HUES6 (cell line): Measurements from ENCODE around the gene NCAN.
A peak's percentile ranks its signal among the peaks of the same experiment; 100 is the strongest.
"Not testable (repeated sequence)": the region's sequence is repeated elsewhere in the genome, so short reads cannot be mapped to it uniquely, and the experiment has no call there.

ENCODE experiments used
- H3K27ac ChIP-seq: 2 replicates; pipeline ENCODE4 v1.7.0; 2013; ENCODE audit warnings: low read depth, mild to moderate bottlenecking, low read length, inconsistent platforms
- H3K27me3 ChIP-seq: 2 replicates; pipeline ENCODE4 v1.6.1; 2013; ENCODE audit warnings: low read length; ENCODE audit not compliant: control insufficient read depth, insufficient read depth
- H3K36me3 ChIP-seq: 2 replicates; pipeline ENCODE4 v1.6.1; 2013; ENCODE audit warnings: low read length; ENCODE audit not compliant: control insufficient read depth, insufficient read depth
- H3K4me1 ChIP-seq: 2 replicates; pipeline ENCODE4 v1.6.1; 2013; ENCODE audit warnings: low read length; ENCODE audit not compliant: control insufficient read depth, insufficient read depth
- H3K4me3 ChIP-seq: 2 replicates; pipeline ENCODE4 v1.5.1; 2013; ENCODE audit warnings: low read depth, low read length
- H3K9ac ChIP-seq: one replicate; pipeline ENCODE4 v1.6.1; 2013; ENCODE audit warnings: mild to moderate bottlenecking, low read length
- H3K9me3 ChIP-seq: 2 replicates; pipeline ENCODE4 v1.6.1; 2013; ENCODE audit warnings: low read depth, low read length; ENCODE audit not compliant: control insufficient read depth, insufficient read depth

The NCAN gene

DNA sequence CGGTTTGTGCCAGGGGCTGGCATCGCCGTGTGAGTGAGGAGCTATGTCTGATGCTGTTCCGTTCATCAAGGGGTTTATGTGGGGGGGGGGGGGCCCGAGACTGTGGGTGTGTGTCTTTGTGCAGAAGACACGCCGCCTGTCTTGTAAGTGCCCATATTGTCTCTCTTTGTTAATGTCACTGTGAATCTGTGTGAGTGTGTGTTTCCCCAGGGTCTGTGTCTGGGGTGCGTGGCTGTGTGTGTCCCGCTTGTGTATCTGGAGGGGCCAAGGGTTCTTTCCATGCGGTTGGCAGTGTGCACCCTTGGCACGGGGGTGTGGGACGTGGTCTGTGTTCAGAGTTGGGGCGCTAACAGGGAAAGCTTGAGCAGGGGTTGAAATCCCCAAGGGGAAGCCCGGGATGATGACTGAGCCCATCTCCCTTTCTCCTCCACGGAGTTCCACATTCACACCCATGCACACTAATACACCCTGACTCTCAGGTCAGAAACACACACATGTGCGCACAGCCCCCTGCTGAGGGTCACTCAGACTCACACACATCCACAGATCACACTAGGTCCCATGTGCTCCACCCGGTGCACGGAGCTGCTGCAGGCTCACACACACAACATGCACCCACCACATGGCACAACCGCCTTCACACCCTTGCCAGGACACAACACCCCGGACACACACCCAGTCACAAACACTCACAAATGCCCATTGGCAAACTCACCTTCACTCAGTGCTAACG lies 1.8 kb downstream of the NCAN start:
- H3K4me1 ChIP-seq: 0 out of 2 replicates have a peak, but pooled peaks cover 7% of the 10 kb centered on the region
- peaks cover 75% of the 10 kb centered on the region for H3K27me3 ChIP-seq
- H3K27ac ChIP-seq: no peak overlapping the region
- H3K9me3 ChIP-seq: no peaks in the 10 kb centered on the region
- H3K36me3 ChIP-seq: no peaks in the 10 kb centered on the region
- H3K4me3 ChIP-seq: no peak overlapping the region
- no peak overlapping the region for H3K9ac ChIP-seq

- Histone ChIP-seq H3K36me3 (no peaks in the 10 kb centered on the region), H3K4me3 (no peak overlapping the region), H3K9me3 (no peaks in the 10 kb centered on the region), H3K4me1 (0 out of 2 replicates have a peak, but pooled peaks cover 7% of the 10 kb centered on the region), H3K27me3 (peaks cover 74% of the 10 kb centered on the region), H3K27ac (no peak overlapping the region), H3K9ac (no peak overlapping the region)
Observed at GRCh38 chr19:19214159-19214490, 2.4 kb downstream of the NCAN start.

- H3K4me1 ChIP-seq: 0 out of 2 replicates have a peak, but pooled peaks cover 7% of the 10 kb centered on the region
- no peaks in the 10 kb centered on the region for H3K9me3 ChIP-seq
- no peak overlapping the region for H3K27ac ChIP-seq
- H3K4me3 ChIP-seq: no peak overlapping the region
- H3K36me3 ChIP-seq: no peaks in the 10 kb centered on the region
- no peak overlapping the region for H3K9ac ChIP-seq
- H3K27me3 ChIP-seq: peaks cover 70% of the 10 kb centered on the region
Observed at GRCh38 chr19:19214892-19215291, 3.1 kb downstream of the NCAN start.

DNA sequence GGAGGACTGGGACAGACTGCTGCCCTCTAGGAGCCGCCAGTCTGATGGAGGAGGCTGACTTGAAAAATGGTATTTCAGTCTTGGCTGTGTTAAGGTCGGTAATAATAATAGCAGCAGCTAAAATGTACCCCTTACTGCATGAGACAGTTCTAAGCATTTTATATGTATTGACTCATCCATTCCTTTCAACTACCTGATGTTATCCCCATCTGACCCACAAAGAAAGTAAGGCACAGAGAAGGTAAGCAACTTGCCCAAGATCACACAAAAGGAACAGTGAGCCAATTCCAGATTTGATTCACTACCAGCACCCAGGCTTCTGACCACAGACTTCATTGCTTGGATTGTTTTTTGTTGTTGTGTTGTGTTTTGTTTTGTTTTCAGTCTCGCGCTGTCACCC lies 4.0 kb downstream of the NCAN start:
- Histone ChIP-seq H3K4me1 (0 out of 2 replicates have a peak, but pooled peaks cover 7% of the 10 kb centered on the region), H3K27me3 (peaks cover 61% of the 10 kb centered on the region), H3K9me3 (no peaks in the 10 kb centered on the region)

GRCh38 chr19:19217099-19217498 lies 5.3 kb downstream of the NCAN start:
- Histone ChIP-seq H3K9ac (no peak overlapping the region), H3K36me3 (no peaks in the 10 kb centered on the region), H3K4me3 (no peak overlapping the region), H3K27ac (no peak overlapping the region), H3K27me3 (peaks cover 52% of the 10 kb centered on the region), H3K4me1 (0 out of 2 replicates have a peak, but pooled peaks cover 7% of the 10 kb centered on the region), H3K9me3 (no peaks in the 10 kb centered on the region)

More for the DNA sequence above, 4.0 kb downstream of the NCAN start:
- Histone ChIP-seq H3K36me3 (no peaks in the 10 kb centered on the region), H3K27ac (no peak overlapping the region), H3K4me3 (no peak overlapping the region), H3K9ac (no peak overlapping the region)

- H3K36me3 ChIP-seq: no peaks in the 10 kb centered on the region
- H3K4me3 ChIP-seq: no peak overlapping the region
- H3K27me3 ChIP-seq: peaks cover 48% of the 10 kb centered on the region
- H3K27ac ChIP-seq: no peak overlapping the region
- H3K4me1 ChIP-seq: 0 out of 2 replicates have a peak, but pooled peaks cover 2% of the 10 kb centered on the region
- 0 out of 2 replicates have a peak, but pooled peaks cover 3% of the 10 kb centered on the region for H3K9me3 ChIP-seq
- H3K9ac ChIP-seq: no peak overlapping the region
Observed at GRCh38 chr19:19218911-19219310, 7.2 kb downstream of the NCAN start.

GRCh38 chr19:19221000-19221399 lies 9.2 kb downstream of the NCAN start:
- not testable (repeated sequence) for H3K4me3 ChIP-seq, H3K9ac ChIP-seq, H3K36me3 ChIP-seq, H3K4me1 ChIP-seq, H3K27ac ChIP-seq, H3K9me3 ChIP-seq
- H3K27me3 ChIP-seq: peaks cover 52% of the 10 kb centered on the region

GRCh38 chr19:19223060-19223459 lies 11.3 kb downstream of the NCAN start:
- Histone ChIP-seq H3K27me3 (peaks cover 68% of the 10 kb centered on the region), H3K36me3 (no peaks in the 10 kb centered on the region), H3K9me3 (0 out of 2 replicates have a peak, but pooled peaks cover 5% of the 10 kb centered on the region), H3K4me1 (no peaks in the 10 kb centered on the region), H3K4me3 (no peak overlapping the region), H3K27ac (no peak overlapping the region), H3K9ac (no peak overlapping the region)

GRCh38 chr19:19223636-19224035 lies 11.9 kb downstream of the NCAN start:
- H3K9ac ChIP-seq: no peak overlapping the region
- 0 out of 2 replicates have a peak, but pooled peaks cover 5% of the 10 kb centered on the region for H3K9me3 ChIP-seq
- no peak overlapping the region for H3K4me3 ChIP-seq
- H3K4me1 ChIP-seq: no peaks in the 10 kb centered on the region
- H3K36me3 ChIP-seq: no peaks in the 10 kb centered on the region
- no peak overlapping the region for H3K27ac ChIP-seq
- H3K27me3 ChIP-seq: peaks cover 74% of the 10 kb centered on the region

- no peak overlapping the region for H3K9ac ChIP-seq
- peaks cover 73% of the 10 kb centered on the region for H3K27me3 ChIP-seq
- peak overlapping the region; percentile 54 for H3K4me3 ChIP-seq
Observed at GRCh38 chr19:19224150-19224851, 12.5 kb downstream of the NCAN start.

GRCh38 chr19:19224852-19225494 lies 13.2 kb downstream of the NCAN start:
- Histone ChIP-seq H3K9ac (no peak overlapping the region), H3K4me3 (peak overlapping the region; percentile 54), H3K27me3 (peaks cover 78% of the 10 kb centered on the region), H3K4me1 (no peaks in the 10 kb centered on the region), H3K27ac (no peak overlapping the region), H3K9me3 (0 out of 2 replicates have a peak, but pooled peaks cover 5% of the 10 kb centered on the region), H3K36me3 (no peaks in the 10 kb centered on the region)

More at GRCh38 chr19:19224150-19224851, 12.5 kb downstream of the NCAN start:
- Histone ChIP-seq H3K9me3 (0 out of 2 replicates have a peak, but pooled peaks cover 5% of the 10 kb centered on the region), H3K27ac (no peak overlapping the region), H3K4me1 (no peaks in the 10 kb centered on the region), H3K36me3 (no peaks in the 10 kb centered on the region)
